SK-MEL-5 (cell line): Measurements from ENCODE around the gene TPMT. TPM values are rescaled to one million over a fixed set of nuclear protein-coding genes. Genes with fewer than 3 reads are reported as not detected.

Experiments
- DNase-seq: peaks from one replicate; pipeline ENCODE4 v3.0.0-alpha.2; 2016; ENCODE audit warnings: low read depth, low spot score
- in situ Hi-C: cut with HindIII; loops from 2 replicates; pipeline ENCODE4 v1.10.0; 2016; ENCODE audit warnings: low sequenced_read_pairs, high pct_unique_total_duplicates, low pct_unique_long_range_greater_than_20kb
- total RNA-seq: library from RNA; depleted of rRNA; stranded (reverse); fragments of >200 nt; shearing (Covaris generic); gene quantifications from 2 replicates; pipeline ENCODE4 v1.2.3, GENCODE V29; 2014

TPMT gene
- total RNA-seq, 1 experiment from 2014 or later, result 40.6 TPM

- DNase-seq, result no peak
- in situ Hi-C loops, result no loop called here
These were observed 22.5 kb downstream of the TPMT start for GRCh38 chr6:18132346-18132745.

GRCh38 chr6:18126121-18126520 is 28.8 kb downstream of the TPMT start:
- in situ Hi-C loops, result no loop called here

GRCh38 chr6:18122128-18123093 is 32.5 kb downstream of the TPMT start, which contains the start of gene NHLRC1:
TSS of gene NHLRC1 (minus strand) at chr6:18122677. CDS start at chr6:18122606, 71 bp downstream.
- in situ Hi-C loops, result no loop called here
- peak; percentile 95 for DNase-seq

More at GRCh38 chr6:18126121-18126520, 28.8 kb downstream of the TPMT start:
- peak; percentile 26 for DNase-seq

- no peak for DNase-seq
- in situ Hi-C loops, result no loop called here
These were observed 33.2 kb downstream of the TPMT start for GRCh38 chr6:18121580-18122127.

GRCh38 chr6:18119236-18119635 is 35.6 kb downstream of the TPMT start:
- in situ Hi-C loops, result no loop called here
- no peak for DNase-seq

- in situ Hi-C loops, result no loop called here
- DNase-seq, result no peak
These were observed 36.5 kb downstream of the TPMT start for GRCh38 chr6:18118330-18118729.

- in situ Hi-C loops, result no loop called here
These were observed 37.7 kb downstream of the TPMT start for GRCh38 chr6:18117136-18117535.

GRCh38 chr6:18115356-18115755 is 39.5 kb downstream of the TPMT start:
- in situ Hi-C loops, result no loop called here
- no peak for DNase-seq

More at GRCh38 chr6:18117136-18117535, 37.7 kb downstream of the TPMT start:
- no peak for DNase-seq

- in situ Hi-C loops, result no loop called here
These were observed 44.7 kb downstream of the TPMT start for GRCh38 chr6:18110162-18110561.

GRCh38 chr6:18107061-18107460 is 47.8 kb downstream of the TPMT start:
- in situ Hi-C loops, result no loop called here
- DNase-seq, result no peak

More at GRCh38 chr6:18110162-18110561, 44.7 kb downstream of the TPMT start:
- no peak for DNase-seq

GRCh38 chr6:18102783-18103509 is 51.9 kb downstream of the TPMT start:
- in situ Hi-C loops, result no loop called here
- DNase-seq, result no peak

GRCh38 chr6:18101873-18102272 is 53.0 kb downstream of the TPMT start:
- in situ Hi-C loops, result no loop called here
- no peak for DNase-seq

GRCh38 chr6:18101271-18101670 is 53.6 kb downstream of the TPMT start:
- in situ Hi-C loops, result no loop called here

GRCh38 chr6:18100296-18100695 is 54.6 kb downstream of the TPMT start:
- in situ Hi-C loops, result no loop called here

More at GRCh38 chr6:18101271-18101670, 53.6 kb downstream of the TPMT start:
- no peak for DNase-seq

GRCh38 chr6:18099511-18099910 is 55.4 kb downstream of the TPMT start:
- no peak for DNase-seq
- in situ Hi-C loops, result no loop called here

More at GRCh38 chr6:18100296-18100695, 54.6 kb downstream of the TPMT start:
- peak; percentile 93 for DNase-seq

GRCh38 chr6:18096423-18096822 is 58.5 kb downstream of the TPMT start:
- in situ Hi-C loops, result no loop called here
- no peak for DNase-seq

- in situ Hi-C loops, result no loop called here
- no peak for DNase-seq
These were observed 63.5 kb downstream of the TPMT start for GRCh38 chr6:18091382-18091781.

GRCh38 chr6:18090349-18090786 is 64.5 kb downstream of the TPMT start:
- in situ Hi-C loops, result no loop called here
- no peak for DNase-seq
